BJ (cell line): ENCODE data around the gene SFTPD. TPM values are rescaled to one million over a fixed set of nuclear protein-coding genes. Genes with fewer than 3 reads are reported as not detected.

Experiments
- CTCF ChIA-PET: fragments of 350-600 bp; formaldehyde crosslinking; extraction: SDS; loops from one replicate; lab custom pipeline; 2021; ENCODE audit warnings: antibody characterized with exemption, inconsistent platforms; lab: Yijun Ruan, JAX
- POLR2A ChIA-PET: fragments of 300-600 bp; sonication (Branson Sonifier 250); formaldehyde crosslinking; extraction: SDS; loops from one replicate; lab custom pipeline; 2021; ENCODE audit warnings: antibody characterized with exemption; lab: Charles Lee
- DNase-seq: peaks from one replicate; pipeline ENCODE4 v3.0.0-alpha.2; 2011; ENCODE audit warnings: low read depth
- H3K27me3 ChIP-seq: 2 replicates; pipeline ENCODE4 v1.6.0; 2011; ENCODE audit warnings: low read length; ENCODE audit not compliant: control insufficient read depth, insufficient read depth
- H3K36me3 ChIP-seq: 2 replicates; pipeline ENCODE4 v1.5.1; 2011; ENCODE audit warnings: low read length; ENCODE audit not compliant: control insufficient read depth, insufficient read depth
- H3K4me3 ChIP-seq: 2 replicates; pipeline ENCODE4 v1.5.1; 2011; ENCODE audit warnings: low read depth, mild to moderate bottlenecking, control low read depth, low read length
- CTCF ChIP-seq: IDR thresholded peaks from 2 replicates; pipeline ENCODE4 v1.5.1; 2011; ENCODE audit warnings: low read depth, mild to moderate bottlenecking, control low read depth, inconsistent platforms, low read length, moderate library complexity; ENCODE audit not compliant: insufficient read depth
- polyA plus RNA-seq: library from polyadenylated mRNA; depleted of rRNA; stranded (reverse); fragments of >200 nt; gene quantifications from 2 replicates; pipeline ENCODE4 v1.2.3, GENCODE V29; 2011

The SFTPD gene
- polyA plus RNA-seq, 1 experiment: not detected

GRCh38 chr10:79984851-79985250 is 35.9 kb upstream of the SFTPD start:
- DNase-seq: no peak
- ChIA-PET POLR2A (no interaction called here), CTCF (interaction anchor here (1.2 kb wide), 1 partner anchor 54 kb away, joined by 3 read pairs; no protein-coding TSS in a partner anchor)
- no peaks in the 10 kb centered on the region for H3K36me3 ChIP-seq
- TF ChIP-seq CTCF: no peak
- peaks cover 14% of the 10 kb centered on the region for H3K27me3 ChIP-seq
- H3K4me3 ChIP-seq: no peak overlapping the region

- ChIA-PET POLR2A (no interaction called here), CTCF (interaction anchor here (0.9 kb wide), 1 partner anchor 64 kb away, joined by 3 read pairs; no protein-coding TSS in a partner anchor)
- Histone ChIP-seq H3K4me3 (no peak overlapping the region), H3K27me3 (peaks cover 14% of the 10 kb centered on the region), H3K36me3 (no peaks in the 10 kb centered on the region)
- no peak for DNase-seq
- TF ChIP-seq CTCF: no peak
Measured at GRCh38 chr10:79983286-79983909, 34.5 kb upstream of the SFTPD start.

- Histone ChIP-seq H3K27me3 (peaks cover 14% of the 10 kb centered on the region), H3K36me3 (no peaks in the 10 kb centered on the region), H3K4me3 (no peak overlapping the region)
- no peak for DNase-seq
- POLR2A ChIA-PET: no interaction called here
- no peak for TF ChIP-seq CTCF
- CTCF ChIA-PET: interaction anchor here (0.6 to 0.9 kb wide), 2 partner anchors 27 to 65 kb away, joined by 3 read pairs; no protein-coding TSS in a partner anchor
Measured at GRCh38 chr10:79982861-79983260, 34.0 kb upstream of the SFTPD start.

GRCh38 chr10:79982362-79982800 is 33.5 kb upstream of the SFTPD start:
- H3K27me3 ChIP-seq: peaks cover 14% of the 10 kb centered on the region
- no peak for TF ChIP-seq CTCF
- POLR2A ChIA-PET: no interaction called here
- CTCF ChIA-PET: interaction anchor here (0.6 to 0.9 kb wide), 2 partner anchors 27 to 65 kb away, joined by 3 read pairs; no protein-coding TSS in a partner anchor
- no peak for DNase-seq
- no peaks in the 10 kb centered on the region for H3K36me3 ChIP-seq
- H3K4me3 ChIP-seq: peak overlapping the region; percentile 37; the same call in 1 of the 2 replicates

- Histone ChIP-seq H3K4me3 (peak overlapping the region; percentile 37), H3K36me3 (no peaks in the 10 kb centered on the region), H3K27me3 (peaks cover 14% of the 10 kb centered on the region)
- CTCF ChIA-PET: no interaction called here
- no peak for TF ChIP-seq CTCF
- POLR2A ChIA-PET: no interaction called here
- no peak for DNase-seq
Measured at GRCh38 chr10:79981450-79982361, 32.8 kb upstream of the SFTPD start.
